GM20431 (cell line): ENCODE results near the gene DERA.
"Not testable (repeated sequence)": the region's sequence is repeated elsewhere in the genome, so short reads cannot be mapped to it uniquely, and the experiment has no call there.

ENCODE experiments used
- in situ Hi-C: fragments of 300-500 bp; cut with MseI, MboI; formaldehyde crosslinking; loops from one replicate; pipeline ENCODE4 v1.15.0; 2020; ENCODE audit warnings: low sequenced_read_pairs; ENCODE audit not compliant: unreplicated experiment

DERA gene

GRCh38 chr12:15997910-15998309, 86.8 kb downstream of the DERA start:
- in situ Hi-C loops, result no loop called here

GRCh38 chr12:16002880-16003279, 91.7 kb downstream of the DERA start:
- in situ Hi-C loops, result no loop called here

- in situ Hi-C loops, result no loop called here
These were observed 92.3 kb downstream of the DERA start for GRCh38 chr12:16003460-16003859.

GRCh38 chr12:16006752-16007151, 95.6 kb downstream of the DERA start:
- in situ Hi-C loops, result no loop called here

GRCh38 chr12:16008421-16008824, 97.3 kb downstream of the DERA start:
- in situ Hi-C loops, result no loop called here

- in situ Hi-C loops, result no loop called here
These were observed 101.0 kb downstream of the DERA start for GRCh38 chr12:16012117-16012516.

- in situ Hi-C loops, result not testable (repeated sequence)
These were observed 102.6 kb downstream of the DERA start for GRCh38 chr12:16013722-16014121.

GRCh38 chr12:16014394-16014793, 103.3 kb downstream of the DERA start:
- in situ Hi-C loops, result not testable (repeated sequence)

- in situ Hi-C loops, result no loop called here
These were observed 105.6 kb downstream of the DERA start for GRCh38 chr12:16016748-16017147.

GRCh38 chr12:16018306-16018705, 107.2 kb downstream of the DERA start:
- in situ Hi-C loops, result no loop called here

- in situ Hi-C loops, result no loop called here
These were observed 108.0 kb downstream of the DERA start for GRCh38 chr12:16019136-16019535.

- in situ Hi-C loops, result no loop called here
These were observed 108.9 kb downstream of the DERA start for GRCh38 chr12:16020031-16020430.

- in situ Hi-C loops, result no loop called here
These were observed 109.9 kb downstream of the DERA start for GRCh38 chr12:16021026-16021425.

GRCh38 chr12:16021676-16022075, 110.5 kb downstream of the DERA start:
- in situ Hi-C loops, result no loop called here

GRCh38 chr12:16027002-16027401, 115.9 kb downstream of the DERA start:
- in situ Hi-C loops, result no loop called here

- in situ Hi-C loops, result no loop called here
These were observed 119.6 kb downstream of the DERA start for GRCh38 chr12:16030744-16031143.

- in situ Hi-C loops, result no loop called here
These were observed 123.1 kb downstream of the DERA start for GRCh38 chr12:16034136-16034817.

GRCh38 chr12:16036073-16036472, 124.9 kb downstream of the DERA start:
- in situ Hi-C loops, result no loop called here

GRCh38 chr12:16037533-16037932, 126.4 kb downstream of the DERA start:
- in situ Hi-C loops, result no loop called here

GRCh38 chr12:16043480-16043879, 132.3 kb downstream of the DERA start:
- in situ Hi-C loops, result no loop called here

- in situ Hi-C loops, result no loop called here
These were observed 135.1 kb downstream of the DERA start for GRCh38 chr12:16046266-16046665.

GRCh38 chr12:16048511-16048910, 137.4 kb downstream of the DERA start:
- in situ Hi-C loops, result no loop called here
